Transverse colon (tissue), 4 donors: ENCODE data around the gene DCP2.

Experiments used
- CTCF ChIP-seq, 5 experiments: fragments of 200-600 bp in 3 of 5; fragments of 450-650 bp in 2 of 5; sonication (generic) in 3 of 5; IDR thresholded peaks; 1 replicate in 2 of 5; 2 replicates in 3 of 5; pipeline ENCODE4 v1.5.1; 2016 to 2017; ENCODE audit warnings: antibody characterized with exemption in 5 of 5, inconsistent platforms in 3 of 5, mild to moderate bottlenecking in 2 of 5, moderate library complexity in 1 of 5
- POLR2A ChIP-seq: fragments of 450-650 bp; IDR thresholded peaks from one replicate; pipeline ENCODE4 v1.6.1; 2016; ENCODE audit warnings: antibody characterized with exemption, mild to moderate bottlenecking, moderate library complexity
- POLR2AphosphoS5 ChIP-seq, 3 donors: sonication (generic); formaldehyde crosslinking; IDR thresholded peaks; one replicate each; pipeline ENCODE4 v1.6.1; 2016; ENCODE audit warnings: antibody characterized with exemption in 3 of 3

GRCh38 chr5:113044776-113045465, 68.3 kb downstream of the DCP2 start:
- TF ChIP-seq CTCF (IDR thresholded peaks at IDR 0.05), result no peak
- TF ChIP-seq POLR2A, result no peak
- no peak for TF ChIP-seq POLR2AphosphoS5 (IDR thresholded peaks at IDR 0.05)
